D721Med (cell line): ENCODE results near the gene WSCD1.

Source experiments
- DNase-seq: peaks from one replicate; pipeline ENCODE4 v3.0.0; 2011; ENCODE audit warnings: low spot score; ENCODE audit not compliant: insufficient read length
- FAIRE-seq: peaks from 2 replicates; lab custom pipeline; 2011; peaks lifted over from hg19 to GRCh38; lab: Jason Lieb, UNC
- TF ChIP-seq, protein P1 (sequence below): IDR thresholded peaks from 2 replicates; pipeline ENCODE4 v1.5.1; 2012; ENCODE audit warnings: mild to moderate bottlenecking, control low read depth; ENCODE audit not compliant: insufficient read depth; ENCODE audit errors: missing control alignments

WSCD1 gene

DNA sequence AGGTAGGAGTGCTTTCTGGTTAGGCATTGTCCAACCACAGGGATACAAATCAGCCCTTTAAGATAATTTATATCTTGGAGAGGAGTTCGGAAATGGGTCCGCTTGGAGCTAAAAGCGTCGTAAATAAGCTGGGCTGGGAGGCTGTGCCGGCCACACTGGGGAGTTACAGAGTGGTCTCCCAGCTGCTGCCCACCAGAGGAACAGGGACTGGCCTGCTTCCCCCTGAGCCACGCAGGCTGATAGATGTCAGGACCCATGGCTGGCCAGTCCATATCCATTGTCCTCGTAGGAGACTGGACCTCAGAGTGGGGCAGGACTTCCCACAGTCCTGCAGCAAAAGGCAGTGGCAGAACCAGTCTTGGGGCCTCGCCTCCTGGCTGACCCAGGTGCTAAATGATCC, 12.6 kb upstream of the WSCD1 start:
- TF ChIP-seq, protein P1, sequence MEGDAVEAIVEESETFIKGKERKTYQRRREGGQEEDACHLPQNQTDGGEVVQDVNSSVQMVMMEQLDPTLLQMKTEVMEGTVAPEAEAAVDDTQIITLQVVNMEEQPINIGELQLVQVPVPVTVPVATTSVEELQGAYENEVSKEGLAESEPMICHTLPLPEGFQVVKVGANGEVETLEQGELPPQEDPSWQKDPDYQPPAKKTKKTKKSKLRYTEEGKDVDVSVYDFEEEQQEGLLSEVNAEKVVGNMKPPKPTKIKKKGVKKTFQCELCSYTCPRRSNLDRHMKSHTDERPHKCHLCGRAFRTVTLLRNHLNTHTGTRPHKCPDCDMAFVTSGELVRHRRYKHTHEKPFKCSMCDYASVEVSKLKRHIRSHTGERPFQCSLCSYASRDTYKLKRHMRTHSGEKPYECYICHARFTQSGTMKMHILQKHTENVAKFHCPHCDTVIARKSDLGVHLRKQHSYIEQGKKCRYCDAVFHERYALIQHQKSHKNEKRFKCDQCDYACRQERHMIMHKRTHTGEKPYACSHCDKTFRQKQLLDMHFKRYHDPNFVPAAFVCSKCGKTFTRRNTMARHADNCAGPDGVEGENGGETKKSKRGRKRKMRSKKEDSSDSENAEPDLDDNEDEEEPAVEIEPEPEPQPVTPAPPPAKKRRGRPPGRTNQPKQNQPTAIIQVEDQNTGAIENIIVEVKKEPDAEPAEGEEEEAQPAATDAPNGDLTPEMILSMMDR: no peak
- DNase-seq (no peak), FAIRE-seq (no peak)

DNA sequence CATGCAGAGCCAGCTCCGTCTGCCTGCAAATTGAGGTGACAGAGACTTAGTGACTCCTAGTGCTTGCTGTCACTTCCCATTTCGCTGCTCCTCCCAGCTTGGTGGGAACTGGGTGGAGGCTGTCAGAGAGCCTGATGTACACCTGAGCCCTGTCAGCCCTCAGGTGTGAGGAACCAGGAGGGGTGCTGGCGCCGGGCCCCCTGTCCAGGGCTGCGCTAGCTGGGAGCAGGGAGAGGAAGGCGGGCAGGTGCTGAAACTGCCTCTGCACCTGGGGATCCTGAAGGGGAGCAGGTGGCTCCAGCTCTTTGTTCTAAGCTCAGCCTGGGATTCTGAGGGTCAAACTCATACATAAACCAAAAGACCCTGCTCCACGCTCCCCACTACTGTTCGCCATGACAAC, 10.8 kb upstream of the WSCD1 start:
- TF ChIP-seq, protein P1: no peak
- DNase-seq: no peak
- FAIRE-seq: no peak

DNA sequence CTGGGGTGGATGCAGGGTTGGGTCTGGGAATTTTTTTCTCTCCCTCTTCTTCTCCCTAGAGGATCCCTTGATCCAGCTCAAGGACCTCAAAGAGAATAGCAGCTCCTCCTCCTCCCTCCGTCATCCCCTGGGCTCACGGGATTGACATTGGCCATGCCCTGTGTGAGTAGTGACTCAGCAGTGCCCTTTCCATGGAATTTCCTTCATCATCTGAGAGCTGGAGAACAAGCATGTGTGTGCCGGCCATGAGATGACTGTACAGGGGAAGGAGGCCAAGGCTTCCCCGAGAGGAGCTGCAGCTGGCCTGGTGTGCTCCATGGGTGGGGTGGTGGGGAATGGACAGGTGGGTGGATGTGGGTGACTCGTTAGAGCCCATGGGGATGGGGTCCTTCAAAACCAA, 8.9 kb upstream of the WSCD1 start:
- FAIRE-seq: no peak
- TF ChIP-seq, protein P1: no peak
- DNase-seq: no peak

DNA sequence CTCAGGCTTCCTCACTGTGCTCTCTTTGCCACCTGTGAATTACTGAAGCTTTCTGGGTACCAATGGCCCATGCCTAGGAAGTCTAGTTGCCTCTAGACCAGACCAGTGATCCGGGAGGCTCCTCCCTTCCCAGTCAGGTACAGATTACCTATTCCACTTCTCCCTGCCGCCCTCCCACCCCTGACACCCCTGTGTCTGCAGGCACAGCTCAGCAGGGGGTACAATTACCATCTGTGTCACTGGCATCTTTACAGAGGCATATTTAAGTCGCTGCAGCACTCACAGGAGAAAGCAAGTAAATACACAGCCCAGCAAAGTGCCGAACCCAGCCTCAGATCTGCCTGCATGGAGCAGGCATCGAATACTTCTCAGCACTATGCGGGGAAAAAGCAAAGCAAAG, 5.3 kb upstream of the WSCD1 start:
- TF ChIP-seq, protein P1: no peak
- DNase-seq (no peak), FAIRE-seq (no peak)

DNA sequence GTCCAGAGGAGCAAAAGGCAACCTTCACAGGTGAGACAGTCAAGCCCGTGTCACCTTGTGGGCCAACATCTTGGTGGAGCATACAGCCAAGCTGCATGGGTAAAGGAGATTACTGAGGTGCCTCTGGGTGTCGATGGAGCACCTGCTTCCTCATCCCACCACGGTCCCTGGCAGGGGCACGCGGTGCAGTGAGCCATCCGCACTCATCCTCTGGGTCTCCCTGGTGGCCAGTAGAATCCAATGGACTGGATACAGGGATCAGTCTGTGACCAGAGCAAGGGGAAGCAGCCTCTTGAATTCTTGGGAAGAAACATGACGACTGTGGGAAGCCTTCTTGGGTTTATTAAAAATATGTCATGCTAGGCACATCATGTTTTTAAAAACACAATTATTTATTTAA, 4.8 kb upstream of the WSCD1 start:
- DNase-seq (no peak), FAIRE-seq (no peak)
- TF ChIP-seq, protein P1: no peak

DNA sequence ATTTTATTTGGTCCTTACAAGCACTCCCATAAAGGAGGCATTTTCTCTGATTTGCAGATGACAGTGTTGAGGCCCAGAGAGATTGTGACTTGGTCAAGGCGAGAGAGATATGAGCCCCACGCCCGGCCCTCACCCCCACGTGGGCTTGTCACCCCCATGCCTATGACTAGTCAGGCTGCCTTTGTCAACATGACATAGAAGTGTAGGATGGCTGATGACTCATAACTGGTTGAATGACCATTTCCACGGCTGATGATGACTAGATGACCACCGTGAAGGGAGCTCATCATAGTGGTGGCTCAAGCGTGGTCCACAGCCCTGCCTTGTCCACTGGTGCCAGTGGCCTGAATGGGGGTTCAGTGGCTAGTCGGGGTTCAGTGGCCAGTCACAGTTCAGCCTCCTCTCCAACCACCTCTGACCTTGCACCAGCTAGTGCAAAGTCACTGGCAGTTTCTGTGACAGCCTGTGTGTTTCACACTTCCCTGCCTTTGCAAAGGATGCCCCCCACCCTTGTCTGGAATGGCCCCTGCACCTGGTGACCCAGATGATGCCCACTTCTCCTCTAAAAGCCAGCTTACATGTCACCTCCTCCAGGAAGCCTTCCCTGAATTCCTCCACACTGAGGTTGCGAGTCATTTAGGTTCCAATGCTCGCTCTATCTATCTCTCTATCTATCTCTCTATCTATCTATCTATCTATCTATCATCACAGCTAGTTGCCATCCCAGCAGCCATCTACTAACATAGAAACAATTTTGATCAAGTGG, 3.8 kb upstream of the WSCD1 start:
- no peak for DNase-seq
- no peak for FAIRE-seq
- TF ChIP-seq, protein P1: no peak

DNA sequence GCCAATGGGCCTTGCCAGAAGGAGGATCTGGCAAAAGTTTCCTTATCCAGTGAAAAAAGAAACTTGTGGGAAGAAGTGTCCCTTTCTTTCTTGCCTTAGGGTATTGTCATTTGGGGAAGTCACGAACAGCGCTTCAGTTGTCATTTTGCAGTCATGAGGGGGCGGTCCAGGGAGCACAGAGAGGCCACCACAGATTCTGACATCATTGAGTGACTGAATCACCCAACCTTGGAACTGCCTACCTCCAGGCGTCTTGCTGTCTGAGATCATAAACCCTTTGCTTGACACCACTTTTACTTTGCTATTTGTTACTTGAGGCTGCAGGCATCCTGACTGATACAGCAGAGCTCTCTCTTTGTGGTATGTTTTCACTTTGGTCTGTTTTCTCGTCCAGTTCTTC, 3.1 kb upstream of the WSCD1 start:
- FAIRE-seq (no peak), DNase-seq (no peak)

More for the DNA sequence above, 3.1 kb upstream of the WSCD1 start:
- TF ChIP-seq, protein P1: no peak
